Ovary (tissue), 9 donors: ENCODE data around the gene RNLS. TPM values are rescaled to one million over a fixed set of nuclear protein-coding genes. Genes with fewer than 3 reads are reported as not detected.

ENCODE experiments used
- DNase-seq, 5 donors: peaks; one replicate each; pipeline ENCODE4 v3.0.0-alpha.2; 2019 to 2020
- H3K27ac ChIP-seq, 2 donors: fragments of 200-600 bp; one replicate each; pipeline versions ENCODE4 v1.5.1 to v1.8.0; 2019 to 2022
- H3K27me3 ChIP-seq: fragments of 200-600 bp; one replicate; pipeline ENCODE4 v1.8.0; 2022
- H3K36me3 ChIP-seq: fragments of 200-600 bp; sonication (generic); one replicate; pipeline ENCODE4 v1.5.1; 2019
- H3K4me1 ChIP-seq: one replicate; pipeline ENCODE4 v1.8.1; 2013; ENCODE audit warnings: mild to moderate bottlenecking, moderate library complexity; ENCODE audit not compliant: insufficient read depth
- H3K4me3 ChIP-seq: fragments of 200-600 bp; sonication (generic); one replicate; pipeline ENCODE4 v1.5.1; 2017
- H3K9me3 ChIP-seq, 2 donors: fragments of 200-600 bp in 1 of 2; sonication (generic) in 1 of 2; one replicate each; pipeline versions ENCODE4 v1.5.1 to v1.8.1; 2013 to 2019; ENCODE audit warnings: mild to moderate bottlenecking in 1 of 2, moderate library complexity in 1 of 2
- CTCF ChIP-seq, 3 donors: fragments of 450-650 bp in 2 of 3; fragments of 200-600 bp in 1 of 3; IDR thresholded peaks; one replicate each; pipeline versions ENCODE4 v1.5.1 to v1.8.0; 2016 to 2022; ENCODE audit warnings: antibody characterized with exemption in 3 of 3, mild to moderate bottlenecking in 1 of 3
- EP300 ChIP-seq: sonication (generic); formaldehyde crosslinking; IDR thresholded peaks from one replicate; pipeline ENCODE4 v1.6.1; 2017; ENCODE audit warnings: antibody characterized with exemption
- POLR2A ChIP-seq: fragments of 450-650 bp; IDR thresholded peaks from one replicate; pipeline ENCODE4 v1.6.1; 2017; ENCODE audit warnings: antibody characterized with exemption, mild to moderate bottlenecking, moderate library complexity
- WGBS, 3 donors: extraction: QIAGEN DNeasy Blood & Tissue Kit in 1 of 3; methylation state at CpG; one replicate each; pipeline versions ENCODE4 v1.1.5 to v1.1.7; 2013 to 2017; 5-methylcytosine and 5-hydroxymethylcytosine counted together
- intact Hi-C, 4 donors: fragments of 100-400 bp; cut with DNase I; formaldehyde crosslinking; loops; one replicate each; pipeline versions ENCODE4 v1.11.0 to v1.15.1; 2022 to 2023
- polyA plus RNA-seq, 2 donors: library from polyadenylated mRNA; stranded (reverse); fragments of 200-250 nt in 1 of 2; fragments of 350-450 nt in 1 of 2; fragmentation: Illumina TruSeq in 1 of 2; extraction: RNeasy Lipid Tissue Mini Kit (QIAGEN cat#74804) in 1 of 2; gene quantifications; one replicate each; pipeline ENCODE4 v1.2.3, GENCODE V29; 2013 to 2014
- total RNA-seq, 7 donors: library from RNA; depleted of rRNA in 2 of 7; stranded (reverse); fragments of >200 nt in 2 of 7; fragmentation: NEBNext Ultra II Directional in 3 of 7; extraction: Animal tissue kit (Norgen Biotek cat#: 25700) in 3 of 7; gene quantifications; one replicate each; pipeline versions ENCODE4 v1.1.0 to v1.2.4, GENCODE V29; 2016 to 2023
- donor health status: DM: no; HTN: no; CAD: no; lungs with moderate emphysema.
- donor health status: DM: no; HTN: no; CAD: no.
- donor health status: Bipolar disorder and iron deficiency.
- donor health status: DM: yes; HTN: yes; CAD: no.
- donor health status: DM: no; HTN: no; CAD: no.
- donor health status: DM: yes; HTN: yes; CAD: no.

The RNLS gene
- total and polyA plus RNA-seq, 9 donors = 7.5 to 21.9 (median 11.8) TPM

GRCh38 chr10:88499569-88500470 is 83.3 kb downstream of the RNLS start:
- intact Hi-C loops = no loop called here
- H3K4me1 ChIP-seq = peaks cover 5% of the 10 kb centered on the region
- H3K27ac ChIP-seq = peak overlapping the region in 1 of 2 donors; percentile 26
- TF ChIP-seq POLR2A (no peak), EP300 (no peak), CTCF (IDR thresholded peaks at IDR 0.05) (no peak)
- H3K27me3 ChIP-seq = no peaks in the 10 kb centered on the region
- H3K4me3 ChIP-seq = no peak overlapping the region
- WGBS, 3 donors = 33 to 38% (median 33%) methylated on average over 6 of the region's 6 CpGs
- no peaks in the 10 kb centered on the region for H3K9me3 ChIP-seq
- peak in 1 of 5 donors; percentile 14 for DNase-seq
- H3K36me3 ChIP-seq = no peaks in the 10 kb centered on the region

- DNase-seq = no peak
- TF ChIP-seq EP300 = no peak
- TF ChIP-seq POLR2A = no peak
- no peak for TF ChIP-seq CTCF (IDR thresholded peaks at IDR 0.05)
- 77 to 99% (median 92%) methylated on average over 1 of the region's 1 CpG for WGBS, 3 donors
- intact Hi-C loops = no loop called here
- peaks cover 5% of the 10 kb centered on the region for H3K4me1 ChIP-seq
- H3K9me3 ChIP-seq = no peaks in the 10 kb centered on the region
- no peak overlapping the region for H3K4me3 ChIP-seq
- no peaks in the 10 kb centered on the region for H3K36me3 ChIP-seq
- no peak overlapping the region for H3K27ac ChIP-seq
- H3K27me3 ChIP-seq = no peaks in the 10 kb centered on the region
Observed at GRCh38 chr10:88497913-88498312, 85.2 kb downstream of the RNLS start.

- Histone ChIP-seq H3K36me3 (no peaks in the 10 kb centered on the region), H3K9me3 (no peaks in the 10 kb centered on the region), H3K4me3 (no peak overlapping the region), H3K27ac (no peak overlapping the region), H3K4me1 (peaks cover 4% of the 10 kb centered on the region), H3K27me3 (no peaks in the 10 kb centered on the region)
- no peak for DNase-seq
- intact Hi-C loops = no loop called here
- no peak for TF ChIP-seq CTCF (IDR thresholded peaks at IDR 0.05)
- no peak for TF ChIP-seq EP300
- no peak for TF ChIP-seq POLR2A
Observed at GRCh38 chr10:88494537-88494936, 88.6 kb downstream of the RNLS start.

GRCh38 chr10:88493691-88494483 is 89.2 kb downstream of the RNLS start:
- intact Hi-C loops = no loop called here
- DNase-seq = no peak
- Histone ChIP-seq H3K4me1 (no peaks in the 10 kb centered on the region), H3K4me3 (no peak overlapping the region), H3K9me3 (no peaks in the 10 kb centered on the region), H3K27me3 (no peaks in the 10 kb centered on the region), H3K27ac (no peak overlapping the region), H3K36me3 (no peaks in the 10 kb centered on the region)
- no peak for TF ChIP-seq POLR2A
- TF ChIP-seq CTCF (IDR thresholded peaks at IDR 0.05) = no peak
- TF ChIP-seq EP300 = no peak
- 49 to 56% (median 56%) methylated on average over 3 of the region's 3 CpGs for WGBS, 3 donors
